HG02973 (cell line): ENCODE measurements around the gene ELOB.

Experiments
- ATAC-seq: cut with Tn5 transposase; IDR thresholded peaks from one replicate; pipeline ENCODE4 v1.9.1; 2021; ENCODE audit warnings: moderate library complexity; ENCODE audit not compliant: unreplicated experiment

The ELOB gene

GRCh38 chr16:2777231-2777902 lies at the start of gene ELOB:
ELOB (minus strand) TSS chr16:2777280; CDS start chr16:2777239, 41 bp downstream.
- no peak for ATAC-seq

GRCh38 chr16:2825906-2826305 lies 48.8 kb upstream of the ELOB start:
- ATAC-seq = no peak

GRCh38 chr16:2825049-2825742 lies 48.1 kb upstream of the ELOB start:
- ATAC-seq = no peak

GRCh38 chr16:2824626-2825025 lies 47.5 kb upstream of the ELOB start:
- ATAC-seq = no peak

- ATAC-seq = no peak
Measured at GRCh38 chr16:2822496-2822895, 45.4 kb upstream of the ELOB start.

- ATAC-seq = no peak
Measured at GRCh38 chr16:2822158-2822495, 45.0 kb upstream of the ELOB start.

- no peak for ATAC-seq
Measured at GRCh38 chr16:2821487-2822157, 44.5 kb upstream of the ELOB start.

- no peak for ATAC-seq
Measured at GRCh38 chr16:2820836-2821486, 43.9 kb upstream of the ELOB start.

- ATAC-seq = no peak
Measured at GRCh38 chr16:2819939-2820835, 43.1 kb upstream of the ELOB start.

- ATAC-seq = no peak
Measured at GRCh38 chr16:2819179-2819938, 42.3 kb upstream of the ELOB start.

- ATAC-seq = no peak
Measured at GRCh38 chr16:2818272-2818876, 41.3 kb upstream of the ELOB start.

- ATAC-seq = no peak
Measured at GRCh38 chr16:2817340-2818271, 40.5 kb upstream of the ELOB start.

GRCh38 chr16:2816751-2817339 lies 39.8 kb upstream of the ELOB start, which contains the start of gene PRSS21:
PRSS21 (plus strand) TSS chr16:2817237; CDS start chr16:2817269, 32 bp downstream.
- no peak for ATAC-seq

- no peak for ATAC-seq
Measured at GRCh38 chr16:2815299-2815771, 38.3 kb upstream of the ELOB start.

- ATAC-seq = no peak
Measured at GRCh38 chr16:2814551-2815298, 37.6 kb upstream of the ELOB start.

- no peak for ATAC-seq
Measured at GRCh38 chr16:2813771-2814221, 36.7 kb upstream of the ELOB start.
